Measurements from ENCODE around the gene VWA8. TPM values are rescaled to one million over a fixed set of nuclear protein-coding genes. Genes with fewer than 3 reads are reported as not detected.

VWA8 gene
- total and polyA plus RNA-seq, 10 donors, result 2.7 to 33.6 (median 18.3) TPM

DNA sequence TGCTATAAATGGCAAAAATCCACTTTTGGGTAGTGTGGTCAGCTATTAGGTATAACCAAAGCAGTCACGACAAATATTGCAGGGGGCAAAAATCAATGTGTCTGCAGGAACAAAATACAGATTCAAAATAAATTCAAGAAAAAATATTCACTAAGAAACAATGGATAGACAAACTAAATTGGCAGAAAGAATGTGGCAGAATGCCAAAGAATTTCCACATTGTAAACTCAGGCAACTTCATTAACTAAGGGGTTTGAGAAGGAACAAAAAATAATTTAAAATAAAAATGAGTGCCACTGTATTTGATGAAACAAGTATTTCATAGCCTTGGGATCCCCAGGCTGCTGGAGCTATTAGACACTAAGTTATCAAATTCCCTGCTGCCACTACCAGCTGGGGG, 193.1 kb downstream of the VWA8 start:
- 84 to 96% (median 93%) methylated on average over 1 of the region's 1 CpG for WGBS, 5 donors
- no peak for DNase-seq
- H3K27ac ChIP-seq, result no peak overlapping the region
- TF ChIP-seq CTCF (IDR thresholded peaks at IDR 0.05 in 8 of 11, conservative IDR thresholded peaks at IDR 0.05 in 3 of 11) (no peak), POLR2A (IDR thresholded peaks at IDR 0.05) (no peak), POLR2AphosphoS5 (IDR thresholded peaks at IDR 0.05) (no peak)
- H3K36me3 ChIP-seq, result peaks cover 0 to 10% (median 0%) of the 10 kb centered on the region in 6 donors
- intact Hi-C loops (cut with DNase I; ENCODE audit: low total_unique reads), result no loop called here
- H3K4me3 ChIP-seq, result no peak overlapping the region
- no peaks in the 10 kb centered on the region for H3K9me3 ChIP-seq
- no peaks in the 10 kb centered on the region for H3K27me3 ChIP-seq (replicated peaks in 1 of 7)
- H3K4me1 ChIP-seq, result peaks cover 0 to 10% (median 0%) of the 10 kb centered on the region in 6 donors

DNA sequence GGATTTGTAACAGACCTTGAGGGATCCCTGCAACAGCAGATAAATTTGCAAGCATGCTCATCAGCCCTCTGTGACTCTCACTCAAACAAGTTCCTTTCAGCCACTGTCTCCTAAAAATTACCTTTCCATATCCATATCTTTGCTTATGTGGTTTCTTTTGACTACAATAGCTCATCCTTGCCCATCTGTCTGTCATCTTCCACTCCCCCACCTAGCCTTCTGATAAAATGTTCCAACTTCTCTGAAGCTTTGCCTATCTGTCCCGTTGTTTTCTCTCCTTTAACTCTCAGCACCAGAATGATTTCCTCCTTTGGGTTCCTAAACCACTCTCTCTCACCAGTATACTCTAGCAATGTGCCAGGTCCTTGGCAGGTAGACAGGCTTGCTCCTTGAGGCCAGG, 194.5 kb downstream of the VWA8 start:
- no peak for DNase-seq
- H3K27me3 ChIP-seq (replicated peaks in 1 of 7), result no peaks in the 10 kb centered on the region
- TF ChIP-seq POLR2A (IDR thresholded peaks at IDR 0.05), result no peak
- TF ChIP-seq POLR2AphosphoS5 (IDR thresholded peaks at IDR 0.05), result no peak
- peaks cover 0 to 7% (median 0%) of the 10 kb centered on the region in 6 donors for H3K36me3 ChIP-seq
- H3K9me3 ChIP-seq, result no peaks in the 10 kb centered on the region
- peaks cover 0 to 10% (median 0%) of the 10 kb centered on the region in 6 donors for H3K4me1 ChIP-seq
- H3K27ac ChIP-seq, result no peak overlapping the region
- 80 to 93% (median 83%) methylated on average over 1 of the region's 1 CpG for WGBS, 5 donors
- intact Hi-C loops (cut with DNase I; ENCODE audit: low total_unique reads), result no loop called here
- H3K4me3 ChIP-seq, result no peak overlapping the region

GRCh38 chr13:41765813-41766212, 195.1 kb downstream of the VWA8 start:
- H3K4me3 ChIP-seq, result no peak overlapping the region
- no peaks in the 10 kb centered on the region for H3K27me3 ChIP-seq (replicated peaks in 1 of 7)
- DNase-seq, result no peak
- WGBS, 5 donors, result 86 to 90% (median 88%) methylated on average over 5 of the region's 5 CpGs
- no peaks in the 10 kb centered on the region for H3K9me3 ChIP-seq
- peaks cover 0 to 10% (median 0%) of the 10 kb centered on the region in 6 donors for H3K4me1 ChIP-seq
- H3K27ac ChIP-seq, result no peak overlapping the region
- H3K36me3 ChIP-seq, result peaks cover 0 to 11% (median 3%) of the 10 kb centered on the region in 6 donors
- TF ChIP-seq POLR2A (IDR thresholded peaks at IDR 0.05), result no peak
- TF ChIP-seq POLR2AphosphoS5 (IDR thresholded peaks at IDR 0.05), result no peak
- no peak for TF ChIP-seq CTCF (IDR thresholded peaks at IDR 0.05 in 8 of 11, conservative IDR thresholded peaks at IDR 0.05 in 3 of 11)
- intact Hi-C loops (cut with DNase I; ENCODE audit: low total_unique reads), result no loop called here

DNA sequence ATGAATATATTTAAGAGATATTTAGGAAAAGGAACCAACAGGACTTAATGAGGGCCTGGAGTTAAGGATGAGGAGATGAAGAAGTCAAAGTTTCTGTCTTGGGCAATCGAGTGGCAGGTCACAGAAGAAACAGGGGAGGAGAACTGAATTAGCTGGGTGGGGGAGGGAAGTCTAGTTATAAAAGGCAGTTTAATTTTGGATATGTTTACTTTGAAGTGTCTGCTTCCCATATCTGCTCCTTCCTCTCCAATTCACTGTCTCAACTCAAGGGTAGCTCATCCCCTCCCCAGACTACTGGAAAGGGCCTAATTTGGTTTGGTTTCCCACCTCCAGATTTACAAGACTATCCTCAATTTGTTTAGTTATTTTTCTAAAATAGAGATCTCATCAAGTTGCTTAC, 195.9 kb downstream of the VWA8 start:
- no peak for DNase-seq
- Histone ChIP-seq H3K27me3 (replicated peaks in 1 of 7) (no peaks in the 10 kb centered on the region), H3K36me3 (peaks cover 0 to 18% (median 6%) of the 10 kb centered on the region in 6 donors), H3K9me3 (no peaks in the 10 kb centered on the region), H3K4me3 (no peak overlapping the region), H3K27ac (no peak overlapping the region), H3K4me1 (peaks cover 0 to 10% (median 0%) of the 10 kb centered on the region in 6 donors)
- intact Hi-C loops (cut with DNase I; ENCODE audit: low total_unique reads), result no loop called here
- no peak for TF ChIP-seq POLR2A (IDR thresholded peaks at IDR 0.05)
- no peak for TF ChIP-seq CTCF (IDR thresholded peaks at IDR 0.05 in 8 of 11, conservative IDR thresholded peaks at IDR 0.05 in 3 of 11)
- no peak for TF ChIP-seq POLR2AphosphoS5 (IDR thresholded peaks at IDR 0.05)
- 59 to 71% (median 62%) methylated on average over 1 of the region's 1 CpG for WGBS, 5 donors

DNA sequence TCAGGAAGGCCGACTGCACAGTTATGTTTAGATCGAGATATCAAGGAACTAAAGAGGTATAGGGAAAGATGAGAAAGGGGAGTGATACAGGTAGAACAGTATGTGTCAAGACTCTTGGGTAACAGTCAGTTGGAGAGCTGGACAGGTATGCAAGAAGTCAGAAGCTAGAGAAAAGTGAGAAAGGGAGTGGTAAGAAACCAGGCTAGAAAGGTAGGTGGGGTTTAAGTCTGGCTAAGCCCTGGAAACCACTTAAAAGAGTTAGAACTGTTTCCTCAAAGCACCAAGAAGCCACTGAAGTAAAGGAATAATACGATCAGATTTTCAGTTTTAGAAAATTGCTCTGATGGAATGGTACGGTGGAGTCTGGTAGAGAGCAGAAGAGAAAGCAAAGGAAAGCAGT, 196.4 kb downstream of the VWA8 start:
- TF ChIP-seq POLR2AphosphoS5 (IDR thresholded peaks at IDR 0.05) (no peak), CTCF (IDR thresholded peaks at IDR 0.05 in 8 of 11, conservative IDR thresholded peaks at IDR 0.05 in 3 of 11) (no peak), POLR2A (IDR thresholded peaks at IDR 0.05) (no peak)
- Histone ChIP-seq H3K9me3 (no peaks in the 10 kb centered on the region), H3K27ac (no peak overlapping the region), H3K36me3 (peaks cover 0 to 22% (median 8%) of the 10 kb centered on the region in 6 donors), H3K4me1 (peaks cover 0 to 10% (median 0%) of the 10 kb centered on the region in 6 donors), H3K4me3 (no peak overlapping the region), H3K27me3 (replicated peaks in 1 of 7) (no peaks in the 10 kb centered on the region)
- intact Hi-C loops (cut with DNase I; ENCODE audit: low total_unique reads), result no loop called here
- no peak for DNase-seq
- WGBS, 5 donors, result 88 to 93% (median 90%) methylated on average over 4 of the region's 4 CpGs
